Measurements from ENCODE around the gene CKAP5.

DNA sequence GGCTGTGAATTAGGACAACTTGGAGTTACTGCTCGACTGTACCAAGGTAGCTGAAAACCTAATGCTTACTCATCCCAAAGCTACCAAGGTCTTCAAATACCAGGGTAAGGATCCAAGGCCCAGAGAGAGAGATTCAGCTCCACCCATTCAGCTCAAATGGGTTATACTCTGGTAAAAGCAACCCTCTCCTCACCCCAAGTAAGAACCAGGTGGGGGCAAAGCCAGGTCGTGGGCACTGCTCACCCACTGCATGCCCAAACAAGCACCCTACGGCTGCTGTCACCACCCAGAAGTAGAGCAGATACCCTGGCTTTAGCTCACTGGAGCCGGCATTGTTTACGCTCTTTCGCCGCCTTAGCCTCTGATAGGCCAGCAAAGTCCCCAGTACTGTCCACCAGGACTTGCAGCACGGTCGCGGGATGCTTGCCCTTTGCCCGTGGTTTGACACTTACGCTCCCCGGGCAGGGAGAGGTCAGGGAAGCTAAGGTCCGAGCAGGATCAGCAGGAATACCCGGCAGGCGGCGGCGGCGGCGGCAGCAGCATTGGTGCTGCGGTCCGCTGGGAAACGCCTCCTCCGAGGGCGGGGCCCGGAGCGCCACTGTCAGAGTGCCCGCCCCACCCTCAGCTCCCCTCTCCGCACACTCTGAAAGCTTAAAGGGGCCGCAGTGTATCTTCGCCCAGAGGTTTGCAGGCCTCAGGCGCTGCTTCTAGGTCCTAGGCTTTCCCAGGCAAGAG, 19.6 kb downstream of the CKAP5 start:
- TF ChIP-seq CBX3 (IDR thresholded peaks at IDR 0.05; ENCODE audit: low read depth) (no peak), POLR2A (IDR thresholded peaks at IDR 0.05; ENCODE audit: borderline replicate concordance, extremely low read depth, insufficient read depth, insufficient read length) (no peak)
- TF ChIP-seq, protein P1, sequence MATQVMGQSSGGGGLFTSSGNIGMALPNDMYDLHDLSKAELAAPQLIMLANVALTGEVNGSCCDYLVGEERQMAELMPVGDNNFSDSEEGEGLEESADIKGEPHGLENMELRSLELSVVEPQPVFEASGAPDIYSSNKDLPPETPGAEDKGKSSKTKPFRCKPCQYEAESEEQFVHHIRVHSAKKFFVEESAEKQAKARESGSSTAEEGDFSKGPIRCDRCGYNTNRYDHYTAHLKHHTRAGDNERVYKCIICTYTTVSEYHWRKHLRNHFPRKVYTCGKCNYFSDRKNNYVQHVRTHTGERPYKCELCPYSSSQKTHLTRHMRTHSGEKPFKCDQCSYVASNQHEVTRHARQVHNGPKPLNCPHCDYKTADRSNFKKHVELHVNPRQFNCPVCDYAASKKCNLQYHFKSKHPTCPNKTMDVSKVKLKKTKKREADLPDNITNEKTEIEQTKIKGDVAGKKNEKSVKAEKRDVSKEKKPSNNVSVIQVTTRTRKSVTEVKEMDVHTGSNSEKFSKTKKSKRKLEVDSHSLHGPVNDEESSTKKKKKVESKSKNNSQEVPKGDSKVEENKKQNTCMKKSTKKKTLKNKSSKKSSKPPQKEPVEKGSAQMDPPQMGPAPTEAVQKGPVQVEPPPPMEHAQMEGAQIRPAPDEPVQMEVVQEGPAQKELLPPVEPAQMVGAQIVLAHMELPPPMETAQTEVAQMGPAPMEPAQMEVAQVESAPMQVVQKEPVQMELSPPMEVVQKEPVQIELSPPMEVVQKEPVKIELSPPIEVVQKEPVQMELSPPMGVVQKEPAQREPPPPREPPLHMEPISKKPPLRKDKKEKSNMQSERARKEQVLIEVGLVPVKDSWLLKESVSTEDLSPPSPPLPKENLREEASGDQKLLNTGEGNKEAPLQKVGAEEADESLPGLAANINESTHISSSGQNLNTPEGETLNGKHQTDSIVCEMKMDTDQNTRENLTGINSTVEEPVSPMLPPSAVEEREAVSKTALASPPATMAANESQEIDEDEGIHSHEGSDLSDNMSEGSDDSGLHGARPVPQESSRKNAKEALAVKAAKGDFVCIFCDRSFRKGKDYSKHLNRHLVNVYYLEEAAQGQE (IDR thresholded peaks at IDR 0.05; ENCODE audit: low read depth): no peak
- TF ChIP-seq, protein P2, sequence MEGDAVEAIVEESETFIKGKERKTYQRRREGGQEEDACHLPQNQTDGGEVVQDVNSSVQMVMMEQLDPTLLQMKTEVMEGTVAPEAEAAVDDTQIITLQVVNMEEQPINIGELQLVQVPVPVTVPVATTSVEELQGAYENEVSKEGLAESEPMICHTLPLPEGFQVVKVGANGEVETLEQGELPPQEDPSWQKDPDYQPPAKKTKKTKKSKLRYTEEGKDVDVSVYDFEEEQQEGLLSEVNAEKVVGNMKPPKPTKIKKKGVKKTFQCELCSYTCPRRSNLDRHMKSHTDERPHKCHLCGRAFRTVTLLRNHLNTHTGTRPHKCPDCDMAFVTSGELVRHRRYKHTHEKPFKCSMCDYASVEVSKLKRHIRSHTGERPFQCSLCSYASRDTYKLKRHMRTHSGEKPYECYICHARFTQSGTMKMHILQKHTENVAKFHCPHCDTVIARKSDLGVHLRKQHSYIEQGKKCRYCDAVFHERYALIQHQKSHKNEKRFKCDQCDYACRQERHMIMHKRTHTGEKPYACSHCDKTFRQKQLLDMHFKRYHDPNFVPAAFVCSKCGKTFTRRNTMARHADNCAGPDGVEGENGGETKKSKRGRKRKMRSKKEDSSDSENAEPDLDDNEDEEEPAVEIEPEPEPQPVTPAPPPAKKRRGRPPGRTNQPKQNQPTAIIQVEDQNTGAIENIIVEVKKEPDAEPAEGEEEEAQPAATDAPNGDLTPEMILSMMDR (IDR thresholded peaks at IDR 0.05 in 2 of 3, conservative IDR thresholded peaks at IDR 0.05 in 1 of 3; ENCODE audit: borderline replicate concordance in 1 of 3, insufficient read depth in 1 of 3, low read depth in 2 of 3, low read length in 2 of 3): no peak
- TF ChIP-seq, protein P3, sequence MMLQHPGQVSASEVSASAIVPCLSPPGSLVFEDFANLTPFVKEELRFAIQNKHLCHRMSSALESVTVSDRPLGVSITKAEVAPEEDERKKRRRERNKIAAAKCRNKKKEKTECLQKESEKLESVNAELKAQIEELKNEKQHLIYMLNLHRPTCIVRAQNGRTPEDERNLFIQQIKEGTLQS (IDR thresholded peaks at IDR 0.05): no peak
